Cerebellar nuclear complex (tissue), 1 donor: ENCODE results near the gene TIFAB.

ENCODE experiments used
- DNase-seq, 2 experiments: peaks; one replicate each; lab custom pipeline; 2025; lab: John Stamatoyannopoulos, UW

TIFAB gene

DNA sequence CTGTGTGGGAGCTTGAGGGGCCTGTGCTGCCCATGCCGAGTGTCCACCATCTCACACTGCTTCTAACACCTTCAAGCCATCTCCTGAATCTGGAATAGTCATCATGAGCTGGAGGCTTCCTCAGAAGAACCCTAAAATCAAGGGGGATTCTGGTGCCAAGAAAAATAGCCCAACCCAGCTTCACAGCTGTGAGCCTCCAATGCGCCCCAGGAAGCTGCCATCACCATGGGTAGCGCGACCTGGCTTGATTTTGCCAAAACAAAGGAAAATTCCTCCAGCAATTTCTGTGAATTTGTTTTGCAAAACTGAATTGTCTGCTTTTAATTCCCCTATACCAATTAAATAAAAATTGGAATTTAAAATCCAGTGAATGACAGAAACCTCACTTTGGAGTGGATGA is 6.2 kb upstream of the TIFAB start:
- no peak for DNase-seq

- DNase-seq, result no peak
These were observed 5.4 kb upstream of the TIFAB start for GRCh38 chr5:135457424-135458071.

DNA sequence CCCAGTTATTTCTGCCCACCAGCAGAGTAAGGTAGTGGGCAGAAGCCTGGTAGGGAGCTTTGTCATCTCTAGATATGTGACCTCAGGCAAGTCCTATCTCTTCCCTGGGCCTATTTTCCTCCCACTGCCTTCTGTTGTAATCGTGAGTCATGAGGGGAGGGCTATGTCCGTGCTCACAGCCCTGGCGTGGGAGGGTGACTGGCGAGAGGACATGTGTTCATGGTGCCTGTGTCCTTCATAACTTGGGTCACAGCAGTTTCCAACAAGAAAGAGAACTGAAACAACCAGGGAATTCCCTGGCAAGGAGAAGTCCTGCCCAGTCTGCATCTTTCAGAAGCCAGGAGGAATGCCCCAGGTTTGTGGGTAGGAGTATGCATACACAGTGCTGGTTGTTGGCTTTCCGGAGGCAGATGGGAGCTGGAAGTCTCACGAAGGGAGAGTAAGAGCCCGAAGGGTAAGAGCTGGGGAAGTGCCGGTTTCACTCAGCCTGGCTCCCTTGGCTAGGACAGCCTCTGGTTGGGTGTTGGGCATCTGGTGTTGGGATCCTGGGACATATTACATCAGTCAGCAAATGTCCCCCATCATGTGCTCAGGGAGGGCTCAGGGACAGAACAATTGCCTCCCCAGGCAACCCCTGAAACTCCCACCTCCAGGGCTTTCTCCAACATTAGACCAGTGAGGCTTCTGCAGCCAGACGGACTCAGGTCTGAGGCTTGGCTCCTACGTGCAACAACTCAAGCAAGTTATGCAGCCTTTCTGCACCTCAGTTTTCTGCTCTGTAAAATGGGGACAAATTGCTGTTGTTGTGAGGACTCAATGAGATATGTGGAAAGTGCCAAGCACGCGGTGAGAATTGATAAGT is 4.3 kb upstream of the TIFAB start:
- no peak for DNase-seq

DNA sequence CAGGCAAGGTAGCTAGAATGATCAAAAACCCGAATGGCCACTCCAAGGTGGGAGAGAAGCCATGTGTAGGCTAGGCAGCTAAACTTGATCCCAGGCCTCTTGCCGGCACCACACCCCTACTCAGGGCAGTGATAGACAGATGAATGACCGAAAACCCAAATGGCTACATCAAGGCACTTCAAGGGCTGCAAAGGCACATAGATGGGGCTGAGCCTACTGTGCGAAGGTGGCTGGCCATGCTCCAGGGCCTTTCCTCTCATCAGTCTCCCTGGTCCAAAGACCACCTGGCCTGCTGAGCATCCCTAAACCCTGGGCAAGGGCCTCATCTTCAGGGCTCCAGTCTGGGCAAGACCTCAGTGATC is 3.7 kb upstream of the TIFAB start:
- no peak for DNase-seq

- DNase-seq, result no peak
These were observed 2.8 kb upstream of the TIFAB start for GRCh38 chr5:135454946-135455345.

DNA sequence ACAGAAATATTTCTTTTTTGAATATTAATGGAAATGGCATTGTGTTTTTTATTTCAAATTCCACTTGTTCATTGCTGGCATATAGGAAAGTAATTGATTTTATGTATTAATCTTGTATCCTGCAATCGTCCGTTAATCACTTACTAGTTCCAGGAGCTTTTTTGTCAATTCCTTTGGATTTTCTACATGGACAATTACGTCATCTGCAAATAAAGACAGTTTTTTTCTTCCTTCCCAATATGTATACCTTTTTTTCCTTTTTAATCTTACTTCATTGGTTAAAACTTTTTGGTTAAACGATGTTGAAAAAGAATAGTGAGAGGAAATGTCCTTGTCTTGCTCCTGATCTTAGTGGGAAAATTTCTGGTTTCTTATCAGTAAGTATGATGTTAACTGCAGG is 1.5 kb upstream of the TIFAB start:
- no peak for DNase-seq

- no peak for DNase-seq
These were observed 400 bp downstream of the TIFAB start for GRCh38 chr5:135451581-135452320.

GRCh38 chr5:135450952-135451351 is 1.2 kb downstream of the TIFAB start:
- no peak for DNase-seq

DNA sequence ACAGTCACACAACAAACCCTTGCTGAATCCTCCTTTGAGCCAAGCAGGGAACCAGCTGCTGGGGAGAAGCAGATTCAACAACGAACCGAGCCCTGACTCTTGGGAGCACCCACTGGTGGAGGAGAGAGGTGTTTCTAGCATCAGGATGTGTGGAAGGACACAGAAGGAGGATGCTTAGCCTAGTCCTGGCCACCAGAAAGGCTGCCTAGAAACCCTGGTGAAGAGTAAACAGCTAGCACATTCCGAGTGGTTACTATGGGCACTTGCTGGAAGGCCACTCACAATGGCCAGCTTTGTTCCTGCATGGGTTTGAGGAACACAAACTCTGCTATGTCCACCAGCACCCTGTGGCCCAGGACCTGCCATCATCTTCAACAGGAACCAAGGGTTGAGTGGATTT is 1.8 kb downstream of the TIFAB start:
- DNase-seq, result no peak

DNA sequence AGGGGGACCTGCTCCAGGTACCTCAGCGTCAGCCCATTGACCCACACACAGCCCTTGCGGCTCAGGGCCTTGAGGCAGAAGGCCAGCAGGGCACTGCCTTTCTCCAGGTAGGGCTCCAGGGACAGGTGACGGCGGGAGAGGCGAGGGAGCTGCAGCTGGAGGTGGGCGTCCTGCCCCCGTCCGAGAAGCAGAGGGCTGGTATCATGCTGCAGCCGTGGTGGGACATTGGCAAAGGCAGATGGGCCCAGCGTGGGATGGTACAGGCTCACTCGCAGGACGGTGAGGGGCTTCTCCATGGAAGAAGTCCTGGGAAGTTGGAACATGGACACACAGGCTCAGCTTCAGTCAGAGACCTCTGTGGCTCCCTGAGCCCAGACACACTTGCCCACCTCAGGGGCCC is 2.5 kb downstream of the TIFAB start:
- DNase-seq, result no peak

- no peak for DNase-seq
These were observed 3.2 kb downstream of the TIFAB start for GRCh38 chr5:135448791-135449507.

GRCh38 chr5:135448071-135448739 is 3.9 kb downstream of the TIFAB start:
- DNase-seq, result no peak

GRCh38 chr5:135447298-135447929 is 4.7 kb downstream of the TIFAB start, which contains the start of gene DCANP1:
Gene DCANP1, minus strand, starts transcription at chr5:135447348. Its CDS starts 240 bp downstream, at chr5:135447108.
- no peak for DNase-seq

DNA sequence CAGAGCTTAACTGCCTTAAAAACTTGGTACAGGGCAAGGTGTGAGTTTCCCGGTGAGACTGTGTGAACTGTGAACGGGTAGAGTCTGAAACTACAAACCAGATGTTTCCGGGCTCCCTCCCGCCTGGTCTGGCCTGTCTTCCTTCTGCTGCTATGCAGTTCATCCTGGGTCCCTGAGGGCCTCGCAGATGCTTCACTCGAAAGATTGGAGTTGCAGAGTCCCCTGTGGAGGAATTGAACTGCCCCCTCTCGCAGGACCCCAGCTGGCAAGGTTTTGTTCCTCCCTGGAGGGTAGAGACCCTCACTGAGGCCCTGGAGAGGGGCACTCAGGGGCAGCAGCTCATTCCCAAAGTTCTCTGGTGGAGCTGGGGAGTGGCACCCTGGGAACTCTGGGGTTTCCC is 5.5 kb downstream of the TIFAB start:
- DNase-seq, result no peak

DNA sequence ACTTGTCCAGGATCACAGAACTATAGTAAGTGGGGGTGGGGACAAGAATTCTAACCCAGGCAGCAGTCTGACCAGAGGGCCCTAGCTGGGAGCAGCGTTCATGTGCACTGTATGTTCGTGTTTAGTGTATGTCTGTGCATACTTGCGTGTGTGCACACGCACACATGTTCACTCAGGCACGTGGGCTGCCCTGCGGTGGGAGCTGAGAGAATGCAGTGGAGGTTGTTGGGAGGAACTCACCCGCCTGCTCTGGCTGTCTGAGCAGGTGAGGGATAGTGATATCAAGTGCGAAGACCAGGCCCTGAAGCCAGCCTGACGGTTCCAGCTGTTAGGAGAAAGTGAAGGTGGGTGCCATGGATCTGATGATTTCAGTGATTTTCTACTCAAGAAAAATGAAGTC is 5.9 kb downstream of the TIFAB start:
- DNase-seq, result no peak

DNA sequence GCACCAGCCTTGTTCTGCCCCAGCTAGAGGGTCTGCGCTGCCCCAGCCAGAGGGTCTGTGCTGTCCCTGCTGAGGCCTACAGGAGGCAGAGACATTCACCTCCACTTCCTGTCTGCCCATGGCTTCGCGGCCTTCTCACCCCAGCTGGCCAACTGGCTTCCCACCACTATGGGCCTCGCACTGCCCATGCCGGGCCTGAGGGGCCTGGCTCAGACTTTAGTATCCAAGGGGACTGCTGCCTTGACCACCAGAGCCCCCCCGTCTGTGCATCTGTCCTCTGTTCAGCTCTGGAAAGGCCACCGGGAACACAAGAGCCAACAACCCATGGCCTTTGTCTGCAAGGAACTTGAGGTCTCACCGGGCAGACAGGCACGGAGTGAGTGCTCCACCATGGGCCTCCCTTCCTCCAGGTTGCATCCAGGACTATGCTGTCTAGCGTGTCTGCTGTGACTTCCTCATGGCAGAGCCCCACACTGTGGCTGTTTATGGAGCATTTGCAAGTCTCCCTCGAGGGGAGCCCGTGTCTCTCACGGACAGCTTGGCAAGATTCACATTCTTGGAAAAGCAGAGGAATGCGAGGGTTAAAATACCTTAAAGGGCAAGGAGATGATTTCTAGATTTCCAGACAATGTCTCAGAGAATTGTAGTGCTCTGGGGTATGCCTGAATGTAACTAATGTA is 6.7 kb downstream of the TIFAB start:
- no peak for DNase-seq

GRCh38 chr5:135444881-135445280 is 7.3 kb downstream of the TIFAB start:
- no peak for DNase-seq

DNA sequence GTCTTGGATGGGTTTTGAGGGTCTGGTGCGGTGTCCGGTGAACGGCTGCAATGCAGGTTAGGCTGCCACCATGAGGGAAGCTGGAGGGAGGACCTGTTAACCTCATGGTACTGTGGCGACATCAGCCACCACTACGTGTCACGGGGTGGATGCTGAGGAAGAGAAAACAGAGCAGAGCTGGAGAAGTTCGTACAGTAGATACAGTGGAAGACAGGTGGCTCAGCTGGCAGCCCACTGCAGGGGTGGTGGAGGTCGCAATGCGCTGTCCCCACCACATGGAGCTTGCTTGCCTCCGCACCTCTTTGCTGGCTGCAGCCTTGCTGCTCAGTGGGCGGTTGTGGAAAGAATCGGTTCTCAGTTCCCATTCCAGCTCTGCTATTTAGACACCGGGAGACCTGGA is 7.8 kb downstream of the TIFAB start:
- no peak for DNase-seq

GRCh38 chr5:135443161-135443960 is 8.8 kb downstream of the TIFAB start:
- DNase-seq, result no peak
